Gastrocnemius medialis (tissue), 4 donors: ENCODE results near the gene ACY1. TPM values are rescaled to one million over a fixed set of nuclear protein-coding genes. Genes with fewer than 3 reads are reported as not detected.

ENCODE experiments used
- ATAC-seq, 2 donors: fragments of 150-250 bp; one replicate each; pipeline ENCODE4 v1.9.1; 2016
- DNase-seq, 2 donors: peaks; one replicate each; pipeline ENCODE4 v3.0.0-alpha.2; 2019
- H3K27ac ChIP-seq, 4 donors: fragments of 200-600 bp; sonication (generic); 1 replicate in 1 of 4; 2 replicates in 3 of 4; pipeline ENCODE4 v1.5.1; 2016 to 2018; ENCODE audit warnings: mild to moderate bottlenecking in 2 of 4, moderate library complexity in 1 of 4
- H3K27me3 ChIP-seq, 3 donors: fragments of 200-600 bp; sonication (generic) in 2 of 3; 1 replicate in 1 of 3; 2 replicates in 2 of 3; pipeline versions ENCODE4 v1.5.1 to v1.6.0; 2016 to 2019; ENCODE audit warnings: mild to moderate bottlenecking in 1 of 3, moderate library complexity in 1 of 3
- H3K36me3 ChIP-seq, 2 donors: fragments of 200-600 bp; sonication (generic) in 1 of 2; one replicate each; pipeline ENCODE4 v1.5.1; 2017 to 2018
- H3K4me1 ChIP-seq, 2 donors: fragments of 200-600 bp; sonication (generic) in 1 of 2; one replicate each; pipeline ENCODE4 v1.5.1; 2016 to 2017; ENCODE audit warnings: mild to moderate bottlenecking in 2 of 2
- H3K4me3 ChIP-seq, 4 donors: fragments of 200-600 bp; sonication (generic) in 3 of 4; 1 replicate in 1 of 4; 2 replicates in 3 of 4; pipeline ENCODE4 v1.5.1; 2016 to 2019; ENCODE audit warnings: mild to moderate bottlenecking in 2 of 4
- H3K9me3 ChIP-seq, 3 donors: fragments of 200-600 bp; sonication (generic) in 2 of 3; 1 replicate in 1 of 3; 2 replicates in 2 of 3; pipeline ENCODE4 v1.5.1; 2016 to 2019
- CTCF ChIP-seq, 5 experiments: fragments of 450-650 bp in 3 of 5; fragments of 200-600 bp in 2 of 5; sonication (generic) in 2 of 5; IDR thresholded peaks in 4 of 5; conservative IDR thresholded peaks in 1 of 5; 1 replicate in 4 of 5; 2 replicates in 1 of 5; pipeline ENCODE4 v1.5.1; 2016 to 2019; ENCODE audit warnings: antibody characterized with exemption in 5 of 5, mild to moderate bottlenecking in 3 of 5, moderate library complexity in 3 of 5
- POLR2A ChIP-seq, 2 donors: fragments of 450-650 bp; IDR thresholded peaks; one replicate each; pipeline ENCODE4 v1.6.1; 2017; ENCODE audit warnings: antibody characterized with exemption in 2 of 2, mild to moderate bottlenecking in 2 of 2, moderate library complexity in 2 of 2
- in situ Hi-C, 4 donors: fragments of 200-750 bp; cut with MboI; loops; one replicate each; pipeline versions ENCODE4 v1.15.0 to v1.8.0; 2017; ENCODE audit warnings: low sequenced_read_pairs in 4 of 4
- intact Hi-C: fragments of 100-400 bp; cut with DNase I; formaldehyde crosslinking; loops from one replicate; pipeline ENCODE4 v1.15.1; 2023; ENCODE audit warnings: low total_unique reads
- total RNA-seq, 4 donors: library from RNA; depleted of rRNA; stranded (reverse); fragments of >200 nt; gene quantifications; one replicate each; pipeline versions ENCODE4 v1.1.0 to v1.2.3, GENCODE V29; 2016

The ACY1 gene
- total RNA-seq, 4 donors from 2014 or later, result 33.5 to 79.3 (median 43.2) TPM

DNA sequence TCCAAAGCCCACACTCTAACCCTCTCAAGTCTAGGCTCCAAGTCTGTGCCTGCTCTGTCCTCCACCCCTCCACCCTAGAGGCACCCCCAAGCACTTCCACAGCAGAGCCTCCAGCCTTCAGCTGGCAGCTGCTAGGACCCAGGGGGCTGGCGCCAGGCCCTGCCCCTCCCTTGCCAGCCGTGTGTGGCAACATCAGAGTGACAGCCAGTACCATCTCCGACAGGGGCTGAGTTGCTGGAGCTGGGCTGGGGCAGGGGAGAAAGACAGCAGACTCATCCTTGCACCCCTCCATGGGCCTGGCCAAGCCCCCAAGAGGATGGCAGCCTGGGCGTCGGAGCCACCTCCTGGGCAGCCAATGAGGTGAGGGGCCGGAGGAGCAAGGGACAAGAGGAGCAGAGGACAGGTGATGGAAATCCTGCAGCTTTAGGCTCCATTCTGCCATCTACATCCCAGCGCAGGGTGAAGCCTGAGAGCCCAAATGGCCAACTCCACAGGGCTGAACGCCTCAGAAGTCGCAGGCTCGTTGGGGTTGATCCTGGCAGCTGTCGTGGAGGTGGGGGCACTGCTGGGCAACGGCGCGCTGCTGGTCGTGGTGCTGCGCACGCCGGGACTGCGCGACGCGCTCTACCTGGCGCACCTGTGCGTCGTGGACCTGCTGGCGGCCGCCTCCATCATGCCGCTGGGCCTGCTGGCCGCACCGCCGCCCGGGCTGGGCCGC, 28.0 kb upstream of the ACY1 start, which contains the start of gene GPR62:
GPR62 (plus strand) TSS at position 207 of the 718 bp plus-strand sequence; CDS start at position 479, 272 bp downstream.
- ATAC-seq (peak; percentile 14 to 55), DNase-seq (peak in 1 of 2 donors; percentile 69)
- H3K4me1 ChIP-seq, result peaks cover 10 to 18% of the 10 kb centered on the region in 2 donors
- no peaks in the 10 kb centered on the region for H3K27me3 ChIP-seq
- no peaks in the 10 kb centered on the region for H3K9me3 ChIP-seq
- in situ Hi-C loops (no loop called here), intact Hi-C loops (no loop called here)
- TF ChIP-seq POLR2A (IDR thresholded peaks at IDR 0.05), result no peak
- TF ChIP-seq CTCF (IDR thresholded peaks at IDR 0.05 in 4 of 5, conservative IDR thresholded peaks at IDR 0.05 in 1 of 5), result no peak
- H3K4me3 ChIP-seq, result peak within 1 kb of the TSS; percentile 33 to 61 (median 48)
- H3K27ac ChIP-seq, result peak within 1 kb of the TSS; percentile 67 to 85 (median 84)
- H3K36me3 ChIP-seq, result peaks cover 0 to 27% of the 10 kb centered on the region in 2 donors

- in situ Hi-C loops, result no loop called here
- Histone ChIP-seq H3K4me1 (peaks cover 10 to 24% of the 10 kb centered on the region in 2 donors), H3K27me3 (no peaks in the 10 kb centered on the region), H3K27ac (peak overlapping the region; percentile 67 to 85 (median 84)), H3K36me3 (peaks cover 0 to 33% of the 10 kb centered on the region in 2 donors), H3K4me3 (peak overlapping the region; percentile 33 to 61 (median 48)), H3K9me3 (no peaks in the 10 kb centered on the region)
- TF ChIP-seq POLR2A (IDR thresholded peaks at IDR 0.05) (no peak), CTCF (IDR thresholded peaks at IDR 0.05 in 4 of 5, conservative IDR thresholded peaks at IDR 0.05 in 1 of 5) (peak; percentile 43 to 74 (median 58))
- ATAC-seq, result peak; percentile 75
- intact Hi-C loops, result loop anchor here (1.0 kb wide), 1 partner anchor 14 kb away; the partner anchor contains the start of gene PARP3
- DNase-seq, result peak in 1 of 2 donors; percentile 73
Observed at GRCh38 chr3:51955893-51956770, 27.2 kb upstream of the ACY1 start.

DNA sequence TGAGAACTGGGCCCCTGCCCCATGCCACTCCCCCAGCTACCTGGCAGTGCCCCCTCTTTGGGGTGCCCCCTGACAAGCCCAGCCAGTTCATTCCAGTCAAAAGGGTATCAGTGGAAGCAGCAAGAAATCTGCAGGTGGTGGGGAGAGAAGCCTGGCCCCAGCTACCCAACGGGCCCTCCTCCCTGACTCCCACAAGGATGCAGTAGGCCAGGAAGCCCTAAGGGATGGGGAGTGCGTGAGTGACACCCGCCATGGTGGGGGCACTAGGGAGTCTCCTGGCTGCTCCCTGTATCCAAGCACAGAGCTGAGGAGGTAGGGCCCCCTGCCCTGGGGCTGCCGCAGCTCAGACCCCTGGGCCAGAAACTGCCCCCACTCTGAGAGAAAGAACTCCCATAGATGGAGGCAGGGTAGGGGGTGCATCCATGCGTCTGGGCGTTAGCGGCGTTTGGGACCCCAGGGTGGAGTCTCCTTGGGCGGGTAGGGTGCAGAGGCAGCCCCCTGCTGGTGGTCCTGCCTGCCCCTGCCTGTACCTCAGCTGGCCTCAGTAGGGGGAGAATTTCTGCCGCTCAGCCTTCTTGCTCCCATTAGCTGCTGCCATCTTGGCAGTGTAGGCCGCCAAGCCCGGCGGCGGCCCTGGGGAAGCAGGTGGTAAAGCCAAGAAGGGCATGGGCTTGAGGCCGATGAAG, 25.7 kb upstream of the ACY1 start:
- H3K4me3 ChIP-seq, result no peak overlapping the region
- H3K36me3 ChIP-seq, result peaks cover 0 to 33% of the 10 kb centered on the region in 2 donors
- peaks cover 24 to 39% of the 10 kb centered on the region in 2 donors for H3K4me1 ChIP-seq
- in situ Hi-C loops (no loop called here), intact Hi-C loops (no loop called here)
- TF ChIP-seq CTCF (IDR thresholded peaks at IDR 0.05 in 4 of 5, conservative IDR thresholded peaks at IDR 0.05 in 1 of 5) (no peak), POLR2A (IDR thresholded peaks at IDR 0.05) (no peak)
- no peak for DNase-seq
- H3K9me3 ChIP-seq, result no peaks in the 10 kb centered on the region
- no peak for ATAC-seq
- H3K27ac ChIP-seq, result peak overlapping the region in 2 of 4 donors; percentile 82 to 85
- H3K27me3 ChIP-seq, result no peaks in the 10 kb centered on the region
